GM18526 (cell line): Measurements from ENCODE around the gene SARDH.

Experiments
- POLR2A ChIP-seq: IDR thresholded peaks from 3 replicates; pipeline ENCODE4 v1.6.1; 2011; ENCODE audit not compliant: insufficient read length; ENCODE audit errors: extremely low read depth

SARDH gene

GRCh38 chr9:133629221-133630110 lies 108.7 kb downstream of the SARDH start:
- TF ChIP-seq POLR2A, result no peak

GRCh38 chr9:133628766-133629165 lies 109.4 kb downstream of the SARDH start:
- TF ChIP-seq POLR2A, result no peak

- no peak for TF ChIP-seq POLR2A
Observed at GRCh38 chr9:133627341-133627740, 110.8 kb downstream of the SARDH start.

- no peak for TF ChIP-seq POLR2A
Observed at GRCh38 chr9:133622555-133622954, 115.6 kb downstream of the SARDH start.

- TF ChIP-seq POLR2A, result no peak
Observed at GRCh38 chr9:133621725-133622267, 116.4 kb downstream of the SARDH start.

DNA sequence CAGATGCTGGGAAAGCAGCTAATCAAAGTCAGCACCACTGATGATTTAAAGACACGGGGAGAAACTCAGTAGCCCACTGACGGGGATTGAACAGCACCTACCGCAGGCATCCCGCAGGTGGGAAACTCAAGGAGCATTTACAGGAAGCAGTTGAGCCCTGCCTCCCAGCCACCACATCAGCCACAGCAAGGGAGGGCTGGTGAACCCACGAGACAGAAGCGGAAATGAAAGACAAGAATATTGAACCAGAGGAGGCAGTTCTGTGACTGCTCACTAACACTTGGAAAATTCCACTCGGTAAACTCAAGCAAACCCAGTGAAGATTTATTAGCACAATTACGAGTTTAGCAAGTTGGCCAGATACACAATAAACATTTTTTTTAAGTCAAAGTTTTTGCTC lies 118.4 kb downstream of the SARDH start:
- no peak for TF ChIP-seq POLR2A

DNA sequence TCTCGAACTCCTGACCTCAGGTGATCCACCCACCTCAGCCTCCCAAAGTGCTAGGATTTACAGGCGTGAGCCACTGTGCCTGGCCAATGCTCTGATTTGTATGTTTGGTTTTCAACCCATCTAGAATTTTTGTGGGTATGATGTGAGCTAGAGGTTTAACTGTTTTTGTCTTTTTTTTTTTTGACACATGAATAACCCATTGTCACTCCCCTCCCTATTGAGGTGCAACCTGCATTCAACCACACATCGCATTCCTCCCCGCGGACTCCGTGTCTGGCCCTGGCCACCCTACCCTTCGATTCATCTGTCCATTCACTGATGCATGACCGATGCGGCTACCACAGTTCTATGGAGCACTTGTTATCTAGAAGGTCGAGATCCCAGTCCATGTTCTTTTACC lies 119.4 kb downstream of the SARDH start:
- no peak for TF ChIP-seq POLR2A

DNA sequence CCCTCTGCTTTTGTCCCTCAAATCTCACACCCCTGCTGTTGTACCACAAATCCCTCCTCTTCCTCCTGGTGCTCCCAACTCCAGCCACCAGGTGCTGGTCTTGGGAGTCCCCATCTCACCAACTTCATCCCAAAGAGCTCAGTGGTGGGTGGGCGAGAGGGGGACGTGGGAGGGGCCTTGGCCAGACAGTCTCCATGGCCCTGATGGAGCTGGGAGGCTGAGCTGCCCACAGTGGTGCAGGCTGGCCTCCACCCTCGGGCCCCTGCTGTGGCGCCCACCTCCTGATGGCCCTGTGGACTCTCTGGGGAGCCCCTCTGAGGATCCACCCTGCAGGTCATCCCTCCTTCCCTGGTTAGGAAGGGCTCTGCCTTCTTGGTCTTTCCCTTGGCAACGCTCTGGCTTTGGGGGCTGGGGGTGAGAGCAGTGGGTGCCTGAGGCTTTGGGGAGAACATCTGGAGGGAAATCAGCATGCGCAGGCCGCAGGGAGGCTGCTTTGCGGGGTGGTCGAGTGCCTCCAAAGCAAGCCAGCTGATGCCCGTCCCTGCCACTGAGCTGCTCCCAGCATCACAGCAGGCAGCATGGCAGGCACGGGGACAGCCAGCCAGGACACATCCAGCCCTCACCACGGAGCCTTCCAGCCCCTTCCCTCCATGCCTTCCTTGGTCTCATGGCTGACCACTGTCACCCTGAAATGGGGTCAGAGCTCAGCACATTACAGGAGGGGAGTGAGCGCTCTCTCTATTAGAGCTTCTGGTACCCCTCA lies 121.3 kb downstream of the SARDH start:
- TF ChIP-seq POLR2A, result no peak

DNA sequence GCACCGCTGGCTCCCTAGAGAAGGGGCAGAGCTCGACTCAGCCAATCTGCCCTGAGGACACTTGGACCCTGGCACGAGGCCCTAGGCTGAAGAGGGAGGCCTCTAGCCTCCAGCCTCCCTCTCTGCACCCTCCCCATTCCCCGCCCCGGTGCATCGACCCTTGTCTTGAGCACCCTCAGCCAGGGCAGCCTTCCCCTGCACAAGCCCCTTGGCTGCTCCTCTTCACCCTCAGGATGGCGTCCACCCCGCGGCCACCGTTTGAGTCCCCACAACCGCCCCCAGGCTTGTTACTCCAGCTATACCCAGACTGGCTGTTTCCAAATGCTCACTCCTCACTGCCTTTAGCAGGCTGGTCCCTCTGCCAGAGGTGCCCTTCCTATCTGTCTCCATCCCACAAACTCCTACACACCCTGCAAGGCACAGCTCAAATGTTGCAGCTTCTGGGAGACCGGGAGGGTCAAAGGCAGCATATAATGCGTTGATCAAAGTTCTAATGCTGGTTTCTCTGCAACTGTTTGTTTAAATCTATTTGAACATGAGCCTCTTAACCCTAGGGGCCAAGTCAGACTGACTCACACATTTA lies 122.5 kb downstream of the SARDH start:
- no peak for TF ChIP-seq POLR2A

GRCh38 chr9:133615186-133615585 lies 123.0 kb downstream of the SARDH start:
- TF ChIP-seq POLR2A, result no peak

DNA sequence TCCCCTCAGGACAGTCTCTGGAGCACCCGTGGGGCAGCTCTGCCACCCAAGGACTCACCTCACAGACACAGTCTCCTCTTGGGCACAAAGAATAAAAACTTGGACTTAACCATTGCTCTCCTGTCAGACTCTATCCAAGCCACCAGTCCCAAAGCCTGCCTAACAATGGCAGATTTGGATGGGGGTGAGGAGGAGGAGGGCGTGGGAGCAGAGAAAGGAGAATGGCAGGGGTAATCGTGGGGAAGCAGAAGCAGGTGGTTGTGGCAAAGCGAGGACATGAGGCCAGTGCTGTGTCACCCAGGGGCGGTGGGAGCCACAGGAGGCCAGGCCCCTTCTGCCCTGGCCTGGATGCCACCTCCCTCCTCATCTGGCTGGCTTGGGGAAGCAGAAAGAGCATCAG lies 123.5 kb downstream of the SARDH start:
- TF ChIP-seq POLR2A, result no peak

DNA sequence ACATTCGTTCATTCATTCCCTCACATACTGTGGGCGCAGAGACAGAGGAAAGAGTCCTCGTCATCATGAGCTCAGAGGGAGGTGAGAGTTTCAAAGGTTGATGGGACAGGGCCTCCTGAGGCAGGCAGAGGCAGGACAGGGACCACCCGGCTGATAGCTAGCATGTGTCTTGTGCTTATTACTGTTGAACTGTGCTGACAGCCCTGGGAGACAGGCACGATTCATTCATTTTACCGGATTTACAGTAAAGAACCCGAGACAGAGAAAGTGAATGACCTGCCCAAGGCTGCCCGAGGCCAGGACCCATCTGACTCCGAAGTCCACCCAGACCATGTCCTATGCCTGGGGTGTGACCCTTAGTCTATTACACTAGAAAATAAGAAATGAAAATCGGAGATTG lies 124.1 kb downstream of the SARDH start:
- TF ChIP-seq POLR2A, result no peak
